GM12873 (cell line): ENCODE data around the gene SDS.

Experiments
- CTCF ChIP-seq: IDR thresholded peaks from 2 replicates; pipeline ENCODE4 v1.5.1; 2012; ENCODE audit warnings: low read depth, mild to moderate bottlenecking, moderate library complexity, low read length, control low read depth; ENCODE audit not compliant: insufficient read depth; ENCODE audit errors: missing control alignments

SDS gene

GRCh38 chr12:113403435-113404415, at the start of gene SDS:
Gene SDS (minus strand): TSS chr12:113403887. CDS start chr12:113399708, 4,179 bp downstream.
- TF ChIP-seq CTCF, result no peak

GRCh38 chr12:113453330-113453729, 49.6 kb upstream of the SDS start:
- TF ChIP-seq CTCF, result no peak

- TF ChIP-seq CTCF, result no peak
Observed at GRCh38 chr12:113452458-113452857, 48.8 kb upstream of the SDS start.

GRCh38 chr12:113449839-113450238, 46.2 kb upstream of the SDS start:
- no peak for TF ChIP-seq CTCF

GRCh38 chr12:113449299-113449698, 45.6 kb upstream of the SDS start:
- TF ChIP-seq CTCF, result no peak

GRCh38 chr12:113448873-113449272, 45.2 kb upstream of the SDS start:
- TF ChIP-seq CTCF, result no peak

GRCh38 chr12:113445544-113446171, 42.0 kb upstream of the SDS start:
- no peak for TF ChIP-seq CTCF
